Measurements from ENCODE around the gene NHERF1.

Gene NHERF1

DNA sequence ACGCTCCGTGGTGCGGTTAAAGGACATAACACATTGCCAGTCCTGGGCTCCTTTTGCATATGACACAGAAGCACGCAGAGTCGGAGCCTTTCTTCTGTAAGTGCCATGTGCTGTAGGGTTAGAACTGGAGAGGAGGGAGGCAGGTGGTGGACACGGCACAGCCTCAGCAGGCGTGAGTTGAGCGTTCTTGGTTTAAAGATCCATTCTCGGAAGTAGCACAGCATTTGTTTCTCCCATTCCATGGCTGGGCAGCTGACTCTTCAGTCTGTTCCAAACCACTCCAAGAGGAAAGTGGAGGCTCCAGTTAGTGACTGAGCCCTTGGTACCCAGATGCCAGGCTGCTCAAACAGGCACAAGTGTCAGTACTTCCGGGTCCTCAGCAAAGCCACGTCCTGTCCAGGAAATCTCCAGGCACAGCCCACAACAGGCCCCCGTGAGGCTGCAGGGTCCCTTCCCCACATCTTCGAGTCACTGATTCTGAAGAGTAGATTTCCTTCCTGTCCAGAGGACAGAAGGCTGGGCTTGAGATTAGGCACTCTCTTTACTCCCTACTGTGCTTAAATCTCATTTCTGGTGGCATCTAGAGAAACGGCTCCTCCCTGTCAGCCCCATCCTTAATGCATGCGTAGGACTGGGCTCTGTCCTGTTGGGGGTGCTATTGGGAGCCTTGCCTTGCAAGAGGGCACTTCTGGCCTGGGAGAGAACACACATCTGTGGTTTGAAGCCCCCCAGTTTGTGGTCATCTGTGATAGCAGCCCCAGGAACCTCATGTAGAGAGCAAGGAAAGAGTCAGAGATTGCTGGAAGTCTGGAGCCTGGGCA lies 67.3 kb downstream of the NHERF1 start:
- Mint-ChIP-seq H3K36me3 (ENCODE audit: low read depth) (peaks cover 8% of the 10 kb centered on the region), H3K27me3 (ENCODE audit: low read depth) (no peaks in the 10 kb centered on the region), H3K4me1 (ENCODE audit: low read depth) (peaks cover 4% of the 10 kb centered on the region), H3K4me3 (no peak overlapping the region), H3K27ac (no peak overlapping the region), H3K9me3 (no peaks in the 10 kb centered on the region)
- DNase-seq (ENCODE audit: low spot score), result no peak

DNA sequence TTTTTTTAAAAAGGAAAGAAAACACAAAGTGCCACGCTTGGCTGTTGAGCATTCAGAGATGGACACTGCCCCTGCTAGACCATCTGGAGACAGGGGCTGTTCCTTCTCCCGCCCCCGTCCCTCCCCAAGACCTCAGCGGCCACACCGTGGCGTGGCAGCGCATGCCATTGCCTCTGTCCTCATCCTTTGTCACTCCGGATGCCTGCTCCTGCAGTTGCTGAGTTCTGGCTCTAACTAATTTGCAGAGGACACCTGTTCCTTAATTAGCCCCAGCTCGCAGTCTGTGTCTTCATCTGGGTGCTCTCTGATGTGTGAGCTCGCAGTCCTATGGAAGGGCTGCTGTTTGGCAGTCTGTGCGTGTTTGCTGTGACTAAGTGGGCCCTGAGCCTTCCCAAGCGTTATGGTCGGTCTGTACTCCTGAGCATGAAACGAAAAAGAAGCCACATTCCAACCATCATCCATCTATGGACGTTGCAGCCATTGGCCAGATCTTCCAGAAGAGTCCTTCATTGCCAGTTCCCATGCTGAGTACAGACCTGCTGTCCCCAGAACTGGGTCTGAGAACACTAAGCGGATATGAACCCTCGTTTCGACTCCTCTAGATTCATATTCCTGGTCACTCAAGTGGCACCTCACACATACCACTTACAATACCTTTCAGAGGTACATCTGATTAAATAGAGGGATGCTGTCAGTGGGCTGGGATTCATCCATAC lies 68.6 kb downstream of the NHERF1 start:
- peaks cover 4% of the 10 kb centered on the region for H3K4me1 Mint-ChIP-seq (ENCODE audit: low read depth)
- peaks cover 7% of the 10 kb centered on the region for H3K36me3 Mint-ChIP-seq (ENCODE audit: low read depth)
- no peak overlapping the region for H3K4me3 Mint-ChIP-seq
- DNase-seq (ENCODE audit: low spot score), result no peak
- H3K27me3 Mint-ChIP-seq (ENCODE audit: low read depth), result no peaks in the 10 kb centered on the region
- no peaks in the 10 kb centered on the region for H3K9me3 Mint-ChIP-seq
- no peak overlapping the region for H3K27ac Mint-ChIP-seq

DNA sequence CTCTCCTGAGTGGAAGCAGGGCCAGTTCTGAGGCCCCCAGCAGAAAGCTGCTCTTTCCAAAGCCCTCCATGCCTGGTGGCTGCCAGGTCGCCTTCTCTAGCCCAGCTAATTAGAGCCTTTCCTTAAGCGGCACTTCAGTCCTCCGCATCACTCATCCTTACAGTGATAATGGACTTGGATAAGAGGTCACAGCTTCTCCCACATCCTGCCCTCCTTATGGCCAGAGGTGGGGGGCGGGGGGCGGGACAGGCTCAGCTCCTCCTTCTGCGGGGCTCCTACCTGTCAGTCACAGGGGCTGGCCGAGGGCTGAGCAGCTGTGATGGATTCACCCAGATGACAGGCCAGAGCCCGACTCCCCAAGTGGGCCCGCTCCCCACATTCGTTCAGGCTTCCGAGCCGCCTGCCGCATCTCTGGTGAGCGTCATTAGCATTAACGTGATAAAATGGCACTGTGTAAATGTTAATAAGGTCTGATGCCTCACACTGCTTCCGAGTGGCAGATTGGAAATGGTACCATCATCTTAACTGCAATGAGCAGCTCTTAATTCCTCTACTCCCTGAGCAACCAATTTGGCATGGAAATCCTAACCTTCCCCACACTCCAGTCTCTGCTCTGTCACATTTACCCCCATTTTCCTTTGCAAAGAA lies 70.0 kb downstream of the NHERF1 start:
- no peaks in the 10 kb centered on the region for H3K27me3 Mint-ChIP-seq (ENCODE audit: low read depth)
- no peaks in the 10 kb centered on the region for H3K9me3 Mint-ChIP-seq
- no peak for DNase-seq (ENCODE audit: low spot score)
- H3K27ac Mint-ChIP-seq, result no peak overlapping the region
- peaks cover 4% of the 10 kb centered on the region for H3K4me1 Mint-ChIP-seq (ENCODE audit: low read depth)
- H3K36me3 Mint-ChIP-seq (ENCODE audit: low read depth), result peaks cover 7% of the 10 kb centered on the region
- no peak overlapping the region for H3K4me3 Mint-ChIP-seq
